Activated CD8-positive, alpha-beta memory T cell treated with anti-CD3 and anti-CD28 coated beads, Interleukin-2, amount 50 U/mL, for 1 hour (primary cell): Measurements from ENCODE around the gene SUZ12.
A peak's percentile ranks its signal among the peaks of the same experiment; 100 is the strongest.
"Not testable (repeated sequence)": the region's sequence is repeated elsewhere in the genome, so short reads cannot be mapped to it uniquely, and the experiment has no call there.

Experiments
- DNase-seq: peaks from one replicate; pipeline ENCODE4 v3.0.0-alpha.2; 2020; ENCODE audit errors: extremely low read depth

Gene SUZ12

GRCh38 chr17:31936615-31937609 is at the start of gene SUZ12:
Gene SUZ12, plus strand, starts transcription at chr17:31937007. Its CDS starts 240 bp downstream, at chr17:31937247.
- peak; percentile 36 for DNase-seq

- DNase-seq = no peak
Measured at GRCh38 chr17:31888124-31888523, 48.7 kb upstream of the SUZ12 start.

- DNase-seq = no peak
Measured at GRCh38 chr17:31900877-31901276, 35.9 kb upstream of the SUZ12 start.

- DNase-seq = no peak
Measured at GRCh38 chr17:31902693-31903092, 34.1 kb upstream of the SUZ12 start.

- DNase-seq = no peak
Measured at GRCh38 chr17:31903401-31903800, 33.4 kb upstream of the SUZ12 start.

- DNase-seq = no peak
Measured at GRCh38 chr17:31907342-31907962, 29.4 kb upstream of the SUZ12 start.

GRCh38 chr17:31908386-31908785 is 28.4 kb upstream of the SUZ12 start:
- DNase-seq = no peak

GRCh38 chr17:31912705-31913104 is 24.1 kb upstream of the SUZ12 start:
- DNase-seq = not testable (repeated sequence)

- no peak for DNase-seq
Measured at GRCh38 chr17:31915456-31916100, 21.2 kb upstream of the SUZ12 start.

- no peak for DNase-seq
Measured at GRCh38 chr17:31916491-31917064, 20.2 kb upstream of the SUZ12 start.

GRCh38 chr17:31917065-31917529 is 19.7 kb upstream of the SUZ12 start:
- DNase-seq = no peak

- not testable (repeated sequence) for DNase-seq
Measured at GRCh38 chr17:31917721-31918120, 19.1 kb upstream of the SUZ12 start.

- no peak for DNase-seq
Measured at GRCh38 chr17:31918701-31919128, 18.1 kb upstream of the SUZ12 start.

GRCh38 chr17:31919802-31920525 is 16.8 kb upstream of the SUZ12 start:
- no peak for DNase-seq

- no peak for DNase-seq
Measured at GRCh38 chr17:31926100-31926729, 10.6 kb upstream of the SUZ12 start.

GRCh38 chr17:31931756-31932155 is 5.1 kb upstream of the SUZ12 start:
- DNase-seq = no peak

- no peak for DNase-seq
Measured at GRCh38 chr17:31935512-31935911, 1.3 kb upstream of the SUZ12 start.

GRCh38 chr17:31937926-31938641 is 1.3 kb downstream of the SUZ12 start:
- DNase-seq = not testable (repeated sequence)

- DNase-seq = not testable (repeated sequence)
Measured at GRCh38 chr17:31941916-31942315, 5.1 kb downstream of the SUZ12 start.

GRCh38 chr17:31942396-31942795 is 5.6 kb downstream of the SUZ12 start:
- DNase-seq = not testable (repeated sequence)
